Activated naive CD8-positive, alpha-beta T cell treated with anti-CD3 and anti-CD28 coated beads for 36 hours (primary cell): Measurements from ENCODE around the gene SVEP1. TPM values are rescaled to one million over a fixed set of nuclear protein-coding genes. Genes with fewer than 3 reads are reported as not detected.
"Not testable (repeated sequence)": the region's sequence is repeated elsewhere in the genome, so short reads cannot be mapped to it uniquely, and the experiment has no call there.

Source experiments
- DNase-seq: peaks from one replicate; pipeline ENCODE4 v3.0.0; 2021
- H3K27ac Mint-ChIP-seq: one replicate; pipeline ENCODE4 v1.8.0; 2022; ENCODE audit warnings: mild to moderate bottlenecking, moderate library complexity, mixed read lengths
- H3K27me3 Mint-ChIP-seq: one replicate; pipeline ENCODE4 v1.8.0; 2022; ENCODE audit warnings: mild to moderate bottlenecking, mixed read lengths
- H3K36me3 Mint-ChIP-seq: one replicate; pipeline ENCODE4 v1.8.0; 2021; ENCODE audit warnings: mild to moderate bottlenecking, mixed read lengths
- H3K4me1 Mint-ChIP-seq: one replicate; pipeline ENCODE4 v1.8.0; 2021; ENCODE audit warnings: mixed read lengths
- H3K4me3 Mint-ChIP-seq: one replicate; pipeline ENCODE4 v1.8.0; 2022; ENCODE audit warnings: mild to moderate bottlenecking, moderate library complexity, mixed read lengths
- H3K9me3 Mint-ChIP-seq: one replicate; pipeline ENCODE4 v1.8.0; 2022; ENCODE audit warnings: mixed read lengths
- total RNA-seq, 2 experiments: library from RNA; stranded (reverse); gene quantifications; one replicate each; pipeline ENCODE4 v1.2.3, GENCODE V29; 2021

The SVEP1 gene
- total RNA-seq, 2 experiments from 2014 or later, result not detected

- Mint-ChIP-seq H3K4me3 (no peak overlapping the region), H3K27me3 (peaks cover 6% of the 10 kb centered on the region), H3K36me3 (no peaks in the 10 kb centered on the region), H3K9me3 (no peaks in the 10 kb centered on the region), H3K4me1 (no peaks in the 10 kb centered on the region), H3K27ac (no peak overlapping the region)
- no peak for DNase-seq
Measured at GRCh38 chr9:110426052-110426709, 153.4 kb downstream of the SVEP1 start.

DNA sequence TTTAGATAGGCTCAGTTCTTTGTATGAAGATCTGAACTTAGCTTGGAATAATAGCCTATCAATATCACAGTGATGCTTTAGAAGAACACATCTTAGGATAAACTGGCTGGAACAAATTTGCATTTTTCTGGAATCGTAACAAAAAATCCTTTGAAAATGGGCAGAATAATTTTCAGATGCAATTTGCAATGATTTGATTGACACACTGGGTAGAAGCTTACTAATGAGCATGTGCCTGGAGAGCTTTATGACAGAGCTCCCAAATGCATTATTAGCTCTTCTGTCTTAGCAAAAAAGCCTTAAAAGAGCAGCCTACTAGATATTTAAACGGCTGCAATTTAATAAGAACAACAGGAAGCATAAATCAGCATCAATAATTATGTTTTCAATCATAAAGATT, 165.1 kb downstream of the SVEP1 start:
- H3K27me3 Mint-ChIP-seq, result peaks cover 7% of the 10 kb centered on the region
- H3K36me3 Mint-ChIP-seq, result peaks cover 3% of the 10 kb centered on the region
- no peak for DNase-seq
- H3K4me1 Mint-ChIP-seq, result no peaks in the 10 kb centered on the region
- H3K27ac Mint-ChIP-seq, result no peak overlapping the region
- H3K4me3 Mint-ChIP-seq, result no peak overlapping the region
- H3K9me3 Mint-ChIP-seq, result peaks cover 12% of the 10 kb centered on the region

- Mint-ChIP-seq H3K4me3 (no peak overlapping the region), H3K4me1 (no peaks in the 10 kb centered on the region), H3K36me3 (no peaks in the 10 kb centered on the region), H3K27me3 (peaks cover 7% of the 10 kb centered on the region), H3K9me3 (peaks cover 5% of the 10 kb centered on the region), H3K27ac (no peak overlapping the region)
- DNase-seq, result no peak
Measured at GRCh38 chr9:110410961-110411360, 168.6 kb downstream of the SVEP1 start.

DNA sequence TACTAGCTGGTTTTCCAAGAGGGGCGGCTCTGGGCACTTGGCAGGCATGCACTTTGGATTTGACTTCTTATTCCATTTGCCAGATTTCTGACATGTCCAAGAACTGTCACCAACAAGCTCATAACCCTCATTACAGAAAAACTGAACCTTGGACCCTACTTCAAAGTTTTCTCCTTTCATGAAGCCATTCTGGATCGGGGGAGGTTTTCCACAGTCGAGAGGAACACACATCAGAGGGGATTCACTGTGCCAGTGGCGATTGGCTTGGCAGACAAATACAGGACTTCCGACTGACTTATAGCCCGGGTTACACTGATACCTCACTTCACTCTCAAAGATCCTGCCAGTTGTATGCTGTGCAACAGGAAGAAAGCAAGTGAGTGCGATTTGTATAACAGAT, 170.9 kb downstream of the SVEP1 start:
- Mint-ChIP-seq H3K27me3 (peaks cover 7% of the 10 kb centered on the region), H3K27ac (no peak overlapping the region), H3K9me3 (no peaks in the 10 kb centered on the region), H3K4me1 (no peaks in the 10 kb centered on the region), H3K4me3 (no peak overlapping the region), H3K36me3 (no peaks in the 10 kb centered on the region)
- DNase-seq, result no peak

GRCh38 chr9:110405858-110406443, 173.6 kb downstream of the SVEP1 start:
- no peaks in the 10 kb centered on the region for H3K36me3 Mint-ChIP-seq
- no peaks in the 10 kb centered on the region for H3K9me3 Mint-ChIP-seq
- H3K4me1 Mint-ChIP-seq, result no peaks in the 10 kb centered on the region
- no peak overlapping the region for H3K27ac Mint-ChIP-seq
- no peak overlapping the region for H3K4me3 Mint-ChIP-seq
- peaks cover 5% of the 10 kb centered on the region for H3K27me3 Mint-ChIP-seq
- DNase-seq, result no peak

- H3K4me1 Mint-ChIP-seq, result no peaks in the 10 kb centered on the region
- DNase-seq, result no peak
- no peak overlapping the region for H3K4me3 Mint-ChIP-seq
- H3K27me3 Mint-ChIP-seq, result no peaks in the 10 kb centered on the region
- no peak overlapping the region for H3K27ac Mint-ChIP-seq
- H3K9me3 Mint-ChIP-seq, result no peaks in the 10 kb centered on the region
- H3K36me3 Mint-ChIP-seq, result no peaks in the 10 kb centered on the region
Measured at GRCh38 chr9:110404473-110404872, 175.1 kb downstream of the SVEP1 start.

- no peak for DNase-seq
- no peaks in the 10 kb centered on the region for H3K36me3 Mint-ChIP-seq
- no peaks in the 10 kb centered on the region for H3K4me1 Mint-ChIP-seq
- no peaks in the 10 kb centered on the region for H3K27me3 Mint-ChIP-seq
- no peak overlapping the region for H3K27ac Mint-ChIP-seq
- H3K4me3 Mint-ChIP-seq, result no peak overlapping the region
- H3K9me3 Mint-ChIP-seq, result peaks cover 8% of the 10 kb centered on the region
Measured at GRCh38 chr9:110399983-110400382, 179.6 kb downstream of the SVEP1 start.

GRCh38 chr9:110398992-110399391, 180.5 kb downstream of the SVEP1 start:
- DNase-seq, H3K4me3 Mint-ChIP-seq, H3K4me1 Mint-ChIP-seq, H3K9me3 Mint-ChIP-seq, H3K36me3 Mint-ChIP-seq, H3K27me3 Mint-ChIP-seq, H3K27ac Mint-ChIP-seq: not testable (repeated sequence)

GRCh38 chr9:110391826-110392485, 187.6 kb downstream of the SVEP1 start:
- no peak overlapping the region for H3K4me3 Mint-ChIP-seq
- H3K9me3 Mint-ChIP-seq, result peaks cover 2% of the 10 kb centered on the region
- H3K27ac Mint-ChIP-seq, result no peak overlapping the region
- H3K36me3 Mint-ChIP-seq, result no peaks in the 10 kb centered on the region
- H3K4me1 Mint-ChIP-seq, result no peaks in the 10 kb centered on the region
- no peaks in the 10 kb centered on the region for H3K27me3 Mint-ChIP-seq
- DNase-seq, result no peak

DNA sequence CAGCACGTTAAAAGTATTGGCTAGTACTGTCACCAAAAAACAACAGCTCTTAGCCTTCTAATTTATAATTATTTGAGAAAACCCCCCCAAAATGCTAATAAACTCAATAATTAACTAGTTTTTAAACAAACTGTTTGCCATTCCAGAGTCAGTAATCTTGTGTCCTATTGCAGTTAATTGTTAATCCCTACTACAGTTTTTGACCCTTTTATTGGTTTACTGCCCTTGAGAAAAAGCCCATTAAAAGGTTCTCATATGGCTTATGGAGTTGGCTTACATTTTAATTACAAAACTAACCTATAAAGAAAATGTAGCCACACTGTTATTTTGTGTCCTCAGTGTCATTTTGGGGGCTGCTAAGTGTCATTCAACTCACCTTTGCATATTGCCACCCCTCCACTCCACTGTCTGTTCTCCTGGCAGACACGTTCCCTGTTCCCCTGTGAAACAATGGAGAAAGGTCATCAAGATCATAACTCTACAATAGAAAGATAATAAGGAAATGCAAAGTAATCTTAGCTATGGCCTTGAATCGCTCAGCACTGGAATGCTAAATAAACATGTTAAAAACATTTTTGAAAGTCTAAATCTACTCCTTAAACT, 190.3 kb downstream of the SVEP1 start:
- H3K36me3 Mint-ChIP-seq, result no peaks in the 10 kb centered on the region
- no peaks in the 10 kb centered on the region for H3K27me3 Mint-ChIP-seq
- H3K4me1 Mint-ChIP-seq, result no peaks in the 10 kb centered on the region
- no peak overlapping the region for H3K27ac Mint-ChIP-seq
- DNase-seq, result no peak
- no peak overlapping the region for H3K4me3 Mint-ChIP-seq
- H3K9me3 Mint-ChIP-seq, result no peaks in the 10 kb centered on the region

DNA sequence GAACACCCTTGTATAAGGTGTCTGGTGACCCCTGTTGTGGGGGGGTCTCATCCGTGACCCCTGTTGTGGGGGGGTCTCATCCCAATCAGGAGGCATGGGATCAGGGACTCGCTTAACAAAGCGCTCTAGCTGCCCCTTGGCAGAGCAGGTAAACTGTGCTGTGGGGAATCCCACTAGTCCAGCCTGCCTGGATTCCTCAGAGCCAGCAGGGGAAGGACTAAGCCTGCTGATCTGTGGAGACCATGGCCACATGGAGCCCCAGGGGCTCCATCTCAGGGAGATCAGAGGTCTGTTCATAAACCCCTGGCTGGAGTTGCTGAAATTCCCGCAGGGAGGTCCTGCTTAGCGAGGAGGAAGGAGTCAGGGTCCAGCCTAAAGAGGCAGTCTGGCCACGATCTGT, 196.1 kb downstream of the SVEP1 start:
- H3K27ac Mint-ChIP-seq, result no peak overlapping the region
- H3K9me3 Mint-ChIP-seq, result no peaks in the 10 kb centered on the region
- H3K27me3 Mint-ChIP-seq, result no peaks in the 10 kb centered on the region
- no peaks in the 10 kb centered on the region for H3K36me3 Mint-ChIP-seq
- no peak overlapping the region for H3K4me3 Mint-ChIP-seq
- no peak for DNase-seq
- no peaks in the 10 kb centered on the region for H3K4me1 Mint-ChIP-seq

- Mint-ChIP-seq H3K36me3 (no peaks in the 10 kb centered on the region), H3K27me3 (no peaks in the 10 kb centered on the region), H3K9me3 (no peaks in the 10 kb centered on the region)
Measured at GRCh38 chr9:110382731-110383130, 196.8 kb downstream of the SVEP1 start.

DNA sequence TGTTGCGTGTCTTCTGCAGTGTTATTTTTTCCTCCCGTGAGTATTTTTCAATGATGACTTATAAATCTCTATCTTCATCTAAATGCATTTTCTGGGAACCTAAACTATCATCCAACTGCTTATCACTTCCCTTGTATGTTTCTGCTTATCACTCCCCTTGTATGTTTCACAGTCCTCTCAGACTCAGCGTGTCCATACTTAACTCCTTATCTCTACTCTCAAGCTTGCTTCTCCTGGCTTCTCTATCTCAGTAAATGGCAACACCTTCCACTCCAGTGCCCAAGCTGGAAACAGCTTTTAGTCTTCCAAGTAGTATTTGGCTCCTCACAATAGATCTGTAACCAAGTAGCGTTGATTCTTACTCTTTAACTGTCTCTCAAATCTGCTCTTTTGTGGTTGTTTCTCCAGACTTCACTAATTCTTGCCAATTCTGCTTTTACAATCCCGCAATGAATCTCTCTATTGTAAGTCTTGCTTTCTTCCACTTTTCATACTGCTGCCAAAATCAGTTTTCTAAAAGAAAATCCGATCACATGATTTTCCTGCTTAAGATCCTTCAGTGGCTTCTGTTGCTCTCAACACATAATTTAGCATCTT, 208.0 kb downstream of the SVEP1 start:
- no peaks in the 10 kb centered on the region for H3K27me3 Mint-ChIP-seq
- no peak overlapping the region for H3K27ac Mint-ChIP-seq

More at GRCh38 chr9:110382731-110383130, 196.8 kb downstream of the SVEP1 start:
- no peak for DNase-seq
- H3K27ac Mint-ChIP-seq, result no peak overlapping the region
- no peaks in the 10 kb centered on the region for H3K4me1 Mint-ChIP-seq
- no peak overlapping the region for H3K4me3 Mint-ChIP-seq

DNA sequence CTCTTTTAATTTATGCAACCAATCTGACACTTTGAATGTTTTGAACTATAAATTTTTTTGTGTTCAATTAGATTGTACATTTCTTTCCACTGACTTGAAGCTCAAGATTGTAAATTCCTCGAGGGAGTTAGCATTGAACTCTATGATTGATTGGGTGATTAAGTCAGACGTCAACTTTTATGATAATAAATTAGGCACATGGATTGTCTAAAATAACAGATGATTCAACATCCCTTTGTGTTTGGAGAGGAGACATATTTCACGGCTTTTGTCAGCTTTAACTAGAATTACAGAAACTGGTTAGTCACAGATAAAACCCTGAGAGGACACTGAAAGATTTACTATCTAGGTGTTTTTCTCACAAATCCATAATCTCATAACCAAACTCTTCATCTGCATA, 209.2 kb downstream of the SVEP1 start:
- Mint-ChIP-seq H3K27ac (no peak overlapping the region), H3K9me3 (no peaks in the 10 kb centered on the region), H3K27me3 (no peaks in the 10 kb centered on the region), H3K4me1 (no peaks in the 10 kb centered on the region), H3K4me3 (no peak overlapping the region), H3K36me3 (no peaks in the 10 kb centered on the region)
- no peak for DNase-seq

More for the DNA sequence above, 208.0 kb downstream of the SVEP1 start:
- Mint-ChIP-seq H3K4me3 (no peak overlapping the region), H3K9me3 (no peaks in the 10 kb centered on the region), H3K4me1 (no peaks in the 10 kb centered on the region), H3K36me3 (no peaks in the 10 kb centered on the region)
- DNase-seq, result no peak

- no peak for DNase-seq
- H3K36me3 Mint-ChIP-seq, result no peaks in the 10 kb centered on the region
- H3K27me3 Mint-ChIP-seq, result no peaks in the 10 kb centered on the region
- H3K9me3 Mint-ChIP-seq, result no peaks in the 10 kb centered on the region
- H3K4me3 Mint-ChIP-seq, result no peak overlapping the region
- no peak overlapping the region for H3K27ac Mint-ChIP-seq
- no peaks in the 10 kb centered on the region for H3K4me1 Mint-ChIP-seq
Measured at GRCh38 chr9:110364451-110364850, 215.1 kb downstream of the SVEP1 start.
